ENCODE data around the gene TMBIM6.
"Not testable (repeated sequence)": the region's sequence is repeated elsewhere in the genome, so short reads cannot be mapped to it uniquely, and the experiment has no call there.

The TMBIM6 gene

GRCh38 chr12:49777341-49777740 lies 36.0 kb downstream of the TMBIM6 start:
- DNase-seq (ENCODE audit: low read depth): no peak

GRCh38 chr12:49777800-49778748 lies 36.7 kb downstream of the TMBIM6 start:
- peak; percentile 61 for DNase-seq (ENCODE audit: low read depth)

DNA sequence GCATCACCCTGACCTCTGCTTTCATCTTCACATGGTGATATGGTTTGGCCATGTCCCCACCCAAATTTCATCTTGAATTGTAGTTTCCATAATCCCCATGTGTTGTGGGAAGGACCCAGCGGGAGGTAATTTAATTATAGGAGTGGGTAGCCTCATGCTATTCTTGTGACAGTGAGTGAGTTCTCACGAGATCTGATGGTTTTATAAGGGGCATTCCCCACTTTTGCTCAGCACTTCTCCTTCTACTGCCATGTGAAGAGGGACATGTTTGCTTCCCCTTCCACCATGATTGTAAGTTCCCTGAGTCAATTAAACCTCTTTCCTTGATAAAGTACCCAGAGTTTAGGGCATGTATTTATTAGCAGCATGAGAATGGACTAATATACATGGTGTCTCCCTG lies 38.2 kb downstream of the TMBIM6 start:
- no peak for DNase-seq (ENCODE audit: low read depth)

DNA sequence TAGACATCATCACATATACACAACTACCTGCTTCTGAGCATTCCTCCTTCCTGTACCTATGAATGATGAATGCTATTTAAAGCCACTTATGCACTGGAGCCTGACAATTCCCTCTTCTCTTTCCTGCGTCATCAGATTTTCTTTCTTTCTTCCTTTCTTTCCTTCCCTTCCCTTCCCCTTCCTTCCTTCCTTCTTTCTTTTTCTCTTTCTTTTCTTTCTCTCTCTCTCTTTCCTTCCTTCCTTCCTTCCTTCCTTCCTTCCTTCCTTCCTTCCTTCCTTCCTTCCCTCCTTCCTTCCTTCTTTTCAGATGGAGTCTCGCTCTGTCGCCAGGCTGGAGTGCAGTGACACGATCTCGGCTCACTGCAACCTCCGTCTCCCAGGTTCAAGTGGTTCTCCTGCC lies 39.6 kb downstream of the TMBIM6 start:
- DNase-seq (ENCODE audit: low read depth): not testable (repeated sequence)

- no peak for DNase-seq (ENCODE audit: low read depth)
Measured at GRCh38 chr12:49783917-49784676, 42.7 kb downstream of the TMBIM6 start.

DNA sequence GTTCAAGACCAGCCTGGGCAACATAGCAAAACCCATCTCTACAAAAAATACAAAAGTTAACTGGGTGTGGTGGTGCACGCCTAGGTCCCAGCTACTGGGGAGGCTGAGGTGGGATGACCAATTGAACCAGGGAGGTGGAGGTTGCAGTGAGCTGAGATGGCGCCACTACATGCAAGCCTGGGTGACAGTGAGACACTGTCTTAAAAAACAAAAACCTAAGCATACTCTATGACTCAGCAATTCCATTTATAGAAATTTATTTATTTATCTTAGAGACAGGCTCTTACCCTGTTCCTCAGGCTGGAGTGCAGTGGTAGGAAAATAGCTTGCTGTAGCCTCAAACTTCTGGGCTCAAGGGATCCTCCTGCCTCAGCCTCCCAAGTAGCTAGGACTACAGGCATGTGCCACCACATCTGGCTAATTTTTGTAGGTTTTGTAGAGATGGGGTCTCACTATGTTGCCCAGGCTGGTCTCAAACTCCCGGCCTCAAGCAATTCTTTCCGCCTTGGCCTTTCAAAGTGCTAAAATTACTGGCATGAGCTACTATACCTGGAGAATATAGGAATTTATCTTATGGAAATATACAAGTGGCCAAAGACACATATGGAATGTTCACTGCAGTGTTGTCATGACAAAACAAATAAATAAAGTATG lies 43.5 kb downstream of the TMBIM6 start:
- no peak for DNase-seq (ENCODE audit: low read depth)

- no peak for DNase-seq (ENCODE audit: low read depth)
Measured at GRCh38 chr12:49787672-49788071, 46.3 kb downstream of the TMBIM6 start.

- DNase-seq (ENCODE audit: low read depth): no peak
Measured at GRCh38 chr12:49789992-49790391, 48.6 kb downstream of the TMBIM6 start.

GRCh38 chr12:49790741-49791555 lies 49.6 kb downstream of the TMBIM6 start:
- no peak for DNase-seq (ENCODE audit: low read depth)

GRCh38 chr12:49791700-49792099 lies 50.3 kb downstream of the TMBIM6 start:
- no peak for DNase-seq (ENCODE audit: low read depth)

GRCh38 chr12:49792181-49792970 lies 51.0 kb downstream of the TMBIM6 start:
- no peak for DNase-seq (ENCODE audit: low read depth)

DNA sequence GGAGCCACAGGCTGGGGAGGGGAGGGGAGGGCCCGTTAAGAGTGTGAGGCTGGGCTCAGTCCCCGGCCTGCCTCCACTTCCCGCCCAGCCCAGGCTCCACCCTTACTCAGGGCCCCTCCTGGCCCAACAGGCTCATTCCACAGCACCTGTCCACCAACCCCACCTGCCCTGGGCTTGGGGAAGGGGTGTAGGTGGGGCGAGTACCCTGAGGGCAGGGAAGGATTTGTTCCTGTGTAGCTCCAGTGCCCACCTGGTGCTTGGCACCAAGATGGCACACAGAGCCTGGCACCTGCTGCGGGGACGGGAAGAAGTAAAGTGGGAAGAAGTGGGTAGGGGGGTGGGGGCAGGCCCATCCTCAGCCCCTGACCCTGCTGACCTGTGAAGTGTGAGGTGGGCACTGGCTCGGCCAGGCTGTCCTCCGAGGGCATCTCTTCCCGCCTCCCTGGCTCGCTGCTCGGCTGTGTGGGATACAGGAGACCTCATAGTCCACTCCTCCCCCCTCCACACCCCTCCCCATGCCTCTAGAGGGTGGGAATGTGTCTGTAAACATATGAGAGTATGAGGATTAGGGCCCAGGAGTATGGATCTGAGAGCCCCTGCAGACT lies 51.7 kb downstream of the TMBIM6 start:
- no peak for DNase-seq (ENCODE audit: low read depth)

DNA sequence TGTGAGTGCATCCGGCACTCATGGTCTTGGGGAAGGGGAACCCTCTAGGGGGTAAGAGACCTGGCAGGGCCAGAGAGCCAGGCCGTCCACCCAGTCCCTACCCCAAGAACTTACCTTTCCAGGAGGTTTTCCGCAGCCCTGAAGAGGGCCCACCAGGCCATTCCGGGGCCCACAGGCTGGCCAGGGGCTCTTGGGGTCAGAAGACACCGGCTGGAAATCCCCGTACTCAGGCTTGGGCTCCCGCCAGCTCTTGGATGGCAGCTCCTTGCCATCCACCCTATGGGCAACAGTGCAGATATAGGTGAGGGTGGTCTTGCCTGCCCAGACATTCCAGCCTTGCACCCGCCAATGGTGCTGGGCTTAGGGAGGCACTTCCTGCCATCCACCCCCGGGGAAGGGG lies 52.3 kb downstream of the TMBIM6 start:
- DNase-seq (ENCODE audit: low read depth): no peak

DNA sequence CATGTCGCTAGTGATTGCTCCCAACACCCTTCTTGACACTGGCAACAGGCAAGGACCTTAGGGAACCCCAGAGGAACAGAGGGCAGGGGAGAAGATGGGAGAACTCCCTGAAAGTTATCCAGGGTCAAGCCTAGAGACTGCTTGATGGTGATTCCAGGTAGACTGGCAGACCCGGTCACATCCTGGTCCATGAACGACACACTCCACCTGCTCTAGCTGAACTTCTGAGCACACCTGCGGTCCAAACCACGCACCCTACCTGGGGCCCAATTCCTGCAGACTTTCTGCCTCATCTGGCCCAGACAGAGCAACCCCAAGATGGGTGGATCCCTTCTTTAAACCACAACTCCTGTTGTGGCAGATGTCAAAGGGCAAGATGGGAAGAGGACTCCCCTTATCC lies 52.7 kb downstream of the TMBIM6 start:
- DNase-seq (ENCODE audit: low read depth): no peak

- no peak for DNase-seq (ENCODE audit: low read depth)
Measured at GRCh38 chr12:49794811-49795653, 53.7 kb downstream of the TMBIM6 start.

DNA sequence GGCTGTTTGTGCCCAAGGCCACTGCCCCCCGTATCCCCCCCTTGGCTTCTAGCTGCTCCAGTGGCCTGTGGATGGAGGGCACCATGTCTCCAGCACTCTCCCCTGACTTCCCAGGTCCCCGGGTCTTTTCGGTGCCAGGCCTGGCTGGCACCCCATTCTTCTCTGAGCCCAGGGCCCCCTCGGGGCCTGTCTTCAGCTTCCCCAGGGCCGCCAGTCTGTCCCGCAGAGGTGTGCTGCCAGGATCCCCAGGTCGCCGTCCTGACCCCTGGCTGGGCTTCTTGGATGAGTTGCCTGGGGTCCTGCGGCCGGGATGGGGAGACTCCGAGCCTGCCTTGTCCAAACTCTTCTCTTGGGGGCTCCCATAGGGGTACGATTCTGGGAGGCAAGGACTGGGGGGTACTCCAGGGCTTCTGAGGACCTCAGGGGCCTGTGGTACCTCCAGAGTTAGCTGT lies 54.3 kb downstream of the TMBIM6 start:
- no peak for DNase-seq (ENCODE audit: low read depth)

DNA sequence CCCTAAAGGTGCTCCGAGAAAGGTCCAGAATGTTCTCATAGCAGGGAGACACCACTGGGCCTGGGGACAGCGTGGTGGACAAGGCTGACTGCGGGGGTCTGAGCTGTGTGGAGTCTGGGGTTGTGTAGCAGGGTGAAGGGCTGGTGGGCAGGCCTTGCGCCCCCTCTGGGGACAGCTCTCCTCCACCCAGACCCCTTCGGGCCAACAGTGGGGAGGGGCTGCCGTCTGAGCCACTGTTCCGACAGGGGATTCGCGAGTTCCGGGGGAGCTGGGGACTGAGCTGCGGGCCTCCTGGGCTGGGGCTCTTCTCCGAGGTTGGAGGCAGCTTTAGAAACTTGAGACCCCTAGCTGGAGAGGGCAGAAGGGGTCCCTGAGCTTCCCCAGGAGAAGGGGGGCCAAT lies 54.8 kb downstream of the TMBIM6 start:
- DNase-seq (ENCODE audit: low read depth): no peak

GRCh38 chr12:49796606-49797448 lies 55.5 kb downstream of the TMBIM6 start:
- DNase-seq (ENCODE audit: low read depth): no peak

GRCh38 chr12:49797449-49797776 lies 56.1 kb downstream of the TMBIM6 start:
- DNase-seq (ENCODE audit: low read depth): no peak
